ENCODE data around the gene THBS2.

GRCh38 chr6:169194737-169195136 lies 58.9 kb downstream of the THBS2 start:
- TF ChIP-seq POLR2A (IDR thresholded peaks at IDR 0.05) = no peak
- TF ChIP-seq, protein P1, sequence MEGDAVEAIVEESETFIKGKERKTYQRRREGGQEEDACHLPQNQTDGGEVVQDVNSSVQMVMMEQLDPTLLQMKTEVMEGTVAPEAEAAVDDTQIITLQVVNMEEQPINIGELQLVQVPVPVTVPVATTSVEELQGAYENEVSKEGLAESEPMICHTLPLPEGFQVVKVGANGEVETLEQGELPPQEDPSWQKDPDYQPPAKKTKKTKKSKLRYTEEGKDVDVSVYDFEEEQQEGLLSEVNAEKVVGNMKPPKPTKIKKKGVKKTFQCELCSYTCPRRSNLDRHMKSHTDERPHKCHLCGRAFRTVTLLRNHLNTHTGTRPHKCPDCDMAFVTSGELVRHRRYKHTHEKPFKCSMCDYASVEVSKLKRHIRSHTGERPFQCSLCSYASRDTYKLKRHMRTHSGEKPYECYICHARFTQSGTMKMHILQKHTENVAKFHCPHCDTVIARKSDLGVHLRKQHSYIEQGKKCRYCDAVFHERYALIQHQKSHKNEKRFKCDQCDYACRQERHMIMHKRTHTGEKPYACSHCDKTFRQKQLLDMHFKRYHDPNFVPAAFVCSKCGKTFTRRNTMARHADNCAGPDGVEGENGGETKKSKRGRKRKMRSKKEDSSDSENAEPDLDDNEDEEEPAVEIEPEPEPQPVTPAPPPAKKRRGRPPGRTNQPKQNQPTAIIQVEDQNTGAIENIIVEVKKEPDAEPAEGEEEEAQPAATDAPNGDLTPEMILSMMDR (IDR thresholded peaks at IDR 0.05) = no peak

Measured in Peyer's patch (tissue), 4 donors.